Panc1 (cell line): ENCODE results near the gene CDCA4. TPM values are rescaled to one million over a fixed set of nuclear protein-coding genes. Genes with fewer than 3 reads are reported as not detected.

ENCODE experiments used
- ATAC-seq: fragments of 200-7000 bp; cut with Tn5 transposase; 2 replicates; pipeline ENCODE4 v1.9.1; 2020; ENCODE audit warnings: mild to moderate bottlenecking, moderate library complexity
- BruUV-seq: library from RNA; stranded (reverse); fragments of 400-500 nt; replicated peaks from 2 replicates; lab custom pipeline; 2021; lab: Mats Ljungman, UMichigan
- CTCF ChIA-PET: fragments of 300-600 bp; sonication (Branson Sonifier 250); formaldehyde crosslinking; loops from one replicate; lab custom pipeline; 2022; ENCODE audit warnings: antibody characterized with exemption; lab: Charles Lee
- POLR2A ChIA-PET: fragments of 300-600 bp; sonication (Branson Sonifier 250); formaldehyde crosslinking; loops from one replicate; lab custom pipeline; 2022; ENCODE audit warnings: antibody characterized with exemption; lab: Charles Lee
- DNase-seq: peaks from one replicate; pipeline ENCODE4 v3.0.0-alpha.2; 2010; ENCODE audit warnings: low read depth, low spot score
- H3K27ac ChIP-seq: 2 replicates; pipeline ENCODE4 v1.5.1; 2011; ENCODE audit warnings: mild to moderate bottlenecking, low read length, inconsistent platforms
- H3K27me3 ChIP-seq: fragments of 200-500 bp; sonication (Bioruptor generic); 2 replicates; pipeline ENCODE4 v1.6.0; 2014; ENCODE audit warnings: low read length, inconsistent platforms; ENCODE audit not compliant: control insufficient read depth, insufficient read depth
- H3K36me3 ChIP-seq: fragments of 200-500 bp; sonication (Bioruptor generic); 2 replicates; pipeline ENCODE4 v1.5.1; 2014; ENCODE audit warnings: inconsistent platforms, mild to moderate bottlenecking, low read length, moderate library complexity; ENCODE audit not compliant: control insufficient read depth, insufficient read depth
- H3K4me1 ChIP-seq: 2 replicates; pipeline ENCODE4 v1.5.1; 2011; ENCODE audit warnings: inconsistent platforms, mild to moderate bottlenecking, low read length, moderate library complexity; ENCODE audit not compliant: control insufficient read depth, insufficient read depth
- H3K4me3 ChIP-seq, 2 experiments: 2 replicates each; pipeline ENCODE4 v1.5.1; 2011 to 2012; ENCODE audit warnings: low read depth in 2 of 2, low read length in 2 of 2, mild to moderate bottlenecking in 2 of 2, inconsistent platforms in 1 of 2, moderate library complexity in 1 of 2
- H3K9me3 ChIP-seq: fragments of 200-500 bp; sonication (Bioruptor generic); 2 replicates; pipeline ENCODE4 v1.5.1; 2014; ENCODE audit warnings: low read depth, mild to moderate bottlenecking, inconsistent platforms, low read length, moderate library complexity; ENCODE audit not compliant: control insufficient read depth, insufficient read depth
- CTCF ChIP-seq: fragments of 450-650 bp; IDR thresholded peaks from 2 replicates; pipeline ENCODE4 v1.5.1; 2017; ENCODE audit warnings: mild to moderate bottlenecking
- POLR2AphosphoS5 ChIP-seq: IDR thresholded peaks from 2 replicates; pipeline ENCODE4 v1.6.1; 2012; ENCODE audit warnings: mild to moderate bottlenecking, low read depth, low read length, moderate library complexity
- SIN3A ChIP-seq: IDR thresholded peaks from 2 replicates; pipeline ENCODE4 v1.6.1; 2012; ENCODE audit warnings: low read depth, mild to moderate bottlenecking, low read length, moderate library complexity, borderline replicate concordance; ENCODE audit not compliant: insufficient read depth
- TCF7L2 ChIP-seq: IDR thresholded peaks from 2 replicates; pipeline ENCODE4 v1.6.1; 2011; ENCODE audit warnings: mild to moderate bottlenecking, low read depth, low read length, inconsistent platforms
- in situ Hi-C: cut with HindIII; loops from 2 replicates; pipeline ENCODE4 v1.10.0; 2016; ENCODE audit warnings: low sequenced_read_pairs, low pct_unique_long_range_greater_than_20kb
- intact Hi-C: fragments of 100-400 bp; cut with micrococcal nuclease; formaldehyde crosslinking; loops from one replicate; pipeline ENCODE4 v1.10.0; 2022; ENCODE audit not compliant: unreplicated experiment
- total RNA-seq: library from RNA; stranded (reverse); gene quantifications from one replicate; pipeline ENCODE4 v1.2.1, GENCODE V29; 2021; ENCODE audit not compliant: unreplicated experiment
- TF ChIP-seq, protein P1 (sequence below), 2 experiments: IDR thresholded peaks; 2 replicates each; pipeline ENCODE4 v1.6.1; 2011 to 2012; ENCODE audit warnings: low read depth in 2 of 2, control low read depth in 1 of 2, low read length in 1 of 2, mild to moderate bottlenecking in 1 of 2, moderate library complexity in 1 of 2; ENCODE audit not compliant: insufficient read depth in 1 of 2

CDCA4 gene
- total RNA-seq, 1 experiment from 2014 or later: 39.9 TPM

GRCh38 chr14:104974665-104975390 is 46.1 kb downstream of the CDCA4 start:
- DNase-seq (no peak), ATAC-seq (no peak)
- H3K27ac ChIP-seq: peak overlapping the region; percentile 93
- CTCF ChIA-PET: interaction anchor here (1.8 kb wide), 1 partner anchor 71 kb away, joined by 18 read pairs; no protein-coding TSS in a partner anchor
- BruUV-seq: no TSS peak
- H3K36me3 ChIP-seq: peaks cover 2% of the 10 kb centered on the region; the same call in 1 of the 2 replicates
- in situ Hi-C loops: no loop called here
- intact Hi-C loops: loop anchor here (5.0 kb wide), 1 partner anchor 72 kb away; no protein-coding TSS in a partner anchor
- POLR2A ChIA-PET: interaction anchor here (0.6 to 1.3 kb wide), 2 partner anchors 10 to 100 kb away, joined by 3 to 10 read pairs; no protein-coding TSS in a partner anchor
- peaks cover 62% of the 10 kb centered on the region for H3K4me1 ChIP-seq
- H3K4me3 ChIP-seq: peak overlapping the region in 1 of 2 experiments; percentile 35; a peak in 2 of 4 replicates
- TF ChIP-seq POLR2AphosphoS5: no peak
- no peaks in the 10 kb centered on the region for H3K27me3 ChIP-seq
- H3K9me3 ChIP-seq: no peaks in the 10 kb centered on the region

- no peaks in the 10 kb centered on the region for H3K27me3 ChIP-seq
- no peaks in the 10 kb centered on the region for H3K9me3 ChIP-seq
- no peak for ATAC-seq
- in situ Hi-C loops: no loop called here
- H3K4me3 ChIP-seq: peak overlapping the region in 1 of 2 experiments; percentile 35; a peak in 2 of 4 replicates
- no TSS peak for BruUV-seq
- H3K27ac ChIP-seq: peak overlapping the region; percentile 93
- H3K4me1 ChIP-seq: peaks cover 55% of the 10 kb centered on the region
- H3K36me3 ChIP-seq: peaks cover 2% of the 10 kb centered on the region; the same call in 1 of the 2 replicates
- POLR2A ChIA-PET: interaction anchor here (0.6 to 1.3 kb wide), 2 partner anchors 11 to 308 kb away, joined by 3 to 10 read pairs; no protein-coding TSS in a partner anchor
- intact Hi-C loops: loop anchor here (5.0 kb wide), 1 partner anchor 73 kb away; no protein-coding TSS in a partner anchor
- CTCF ChIA-PET: interaction anchor here (1.8 kb wide), 1 partner anchor 72 kb away, joined by 18 read pairs; no protein-coding TSS in a partner anchor
- TF ChIP-seq POLR2AphosphoS5 (no peak), SIN3A (no peak), TCF7L2 (no peak), CTCF (no peak)
- TF ChIP-seq, protein P1, sequence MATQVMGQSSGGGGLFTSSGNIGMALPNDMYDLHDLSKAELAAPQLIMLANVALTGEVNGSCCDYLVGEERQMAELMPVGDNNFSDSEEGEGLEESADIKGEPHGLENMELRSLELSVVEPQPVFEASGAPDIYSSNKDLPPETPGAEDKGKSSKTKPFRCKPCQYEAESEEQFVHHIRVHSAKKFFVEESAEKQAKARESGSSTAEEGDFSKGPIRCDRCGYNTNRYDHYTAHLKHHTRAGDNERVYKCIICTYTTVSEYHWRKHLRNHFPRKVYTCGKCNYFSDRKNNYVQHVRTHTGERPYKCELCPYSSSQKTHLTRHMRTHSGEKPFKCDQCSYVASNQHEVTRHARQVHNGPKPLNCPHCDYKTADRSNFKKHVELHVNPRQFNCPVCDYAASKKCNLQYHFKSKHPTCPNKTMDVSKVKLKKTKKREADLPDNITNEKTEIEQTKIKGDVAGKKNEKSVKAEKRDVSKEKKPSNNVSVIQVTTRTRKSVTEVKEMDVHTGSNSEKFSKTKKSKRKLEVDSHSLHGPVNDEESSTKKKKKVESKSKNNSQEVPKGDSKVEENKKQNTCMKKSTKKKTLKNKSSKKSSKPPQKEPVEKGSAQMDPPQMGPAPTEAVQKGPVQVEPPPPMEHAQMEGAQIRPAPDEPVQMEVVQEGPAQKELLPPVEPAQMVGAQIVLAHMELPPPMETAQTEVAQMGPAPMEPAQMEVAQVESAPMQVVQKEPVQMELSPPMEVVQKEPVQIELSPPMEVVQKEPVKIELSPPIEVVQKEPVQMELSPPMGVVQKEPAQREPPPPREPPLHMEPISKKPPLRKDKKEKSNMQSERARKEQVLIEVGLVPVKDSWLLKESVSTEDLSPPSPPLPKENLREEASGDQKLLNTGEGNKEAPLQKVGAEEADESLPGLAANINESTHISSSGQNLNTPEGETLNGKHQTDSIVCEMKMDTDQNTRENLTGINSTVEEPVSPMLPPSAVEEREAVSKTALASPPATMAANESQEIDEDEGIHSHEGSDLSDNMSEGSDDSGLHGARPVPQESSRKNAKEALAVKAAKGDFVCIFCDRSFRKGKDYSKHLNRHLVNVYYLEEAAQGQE (IDR thresholded peaks at IDR 0.05; ENCODE audit: insufficient read depth in 1 of 2, low read depth in 2 of 2, low read length in 1 of 2): no peak
- DNase-seq: no peak
These were observed 46.7 kb downstream of the CDCA4 start for GRCh38 chr14:104974146-104974541.
